Pancreas (tissue), 10 donors: ENCODE results near the gene STKLD1. TPM values are rescaled to one million over a fixed set of nuclear protein-coding genes. Genes with fewer than 3 reads are reported as not detected.

Experiments used
- ATAC-seq, 4 donors: fragments of 200-7000 bp; cut with Tn5 transposase; one replicate each; pipeline versions ENCODE4 v1.8.0 to v1.9.1; 2020; ENCODE audit warnings: mild to moderate bottlenecking in 4 of 4, moderate library complexity in 4 of 4
- DNase-seq, 6 donors: peaks; one replicate each; pipeline ENCODE4 v3.0.0-alpha.2; 2020
- FAIRE-seq: peaks from 2 replicates; lab custom pipeline; 2012; peaks lifted over from hg19 to GRCh38; lab: Jason Lieb, UNC
- H3K27ac ChIP-seq, 4 donors: fragments of 200-600 bp; sonication (generic); 1 replicate in 3 of 4; 2 replicates in 1 of 4; pipeline versions ENCODE4 v1.5.0 to v1.8.0; 2020
- H3K27me3 ChIP-seq, 4 donors: fragments of 200-600 bp; one replicate each; pipeline ENCODE4 v1.8.0; 2021
- H3K36me3 ChIP-seq, 3 donors: fragments of 200-600 bp; sonication (generic) in 1 of 3; one replicate each; pipeline versions ENCODE4 v1.5.0 to v1.8.0; 2020 to 2021
- H3K4me1 ChIP-seq, 3 donors: fragments of 200-600 bp; one replicate each; pipeline ENCODE4 v1.8.0; 2021
- H3K4me3 ChIP-seq, 4 donors: fragments of 200-600 bp; sonication (generic) in 2 of 4; one replicate each; pipeline versions ENCODE4 v1.5.0 to v1.8.0; 2020 to 2021
- H3K9me3 ChIP-seq, 4 donors: fragments of 200-600 bp; one replicate each; pipeline ENCODE4 v1.8.0; 2021
- CTCF ChIP-seq, 4 donors: fragments of 200-600 bp; sonication (generic) in 3 of 4; IDR thresholded peaks; one replicate each; pipeline versions ENCODE4 v1.5.0 to v1.8.0; 2021; ENCODE audit warnings: antibody characterized with exemption in 4 of 4
- WGBS, 2 donors: extraction: QIAGEN DNeasy Blood & Tissue Kit; methylation state at CpG; one replicate each; pipeline ENCODE4 v1.1.7; 2013; 5-methylcytosine and 5-hydroxymethylcytosine counted together
- intact Hi-C, 3 donors: fragments of 100-400 bp; cut with DNase I; formaldehyde crosslinking; loops; one replicate each; pipeline versions ENCODE4 v1.11.1 to v1.14.2; 2022
- polyA plus RNA-seq, 2 donors: library from polyadenylated mRNA; stranded (reverse); fragments of 200-250 nt; gene quantifications; one replicate each; pipeline ENCODE4 v1.2.3, GENCODE V29; 2013
- total RNA-seq, 6 donors: library from RNA; stranded (reverse); fragmentation: NEBNext Ultra II Directional in 4 of 6; extraction: Animal tissue kit (Norgen Biotek cat#: 25700) in 4 of 6; gene quantifications; one replicate each; pipeline versions ENCODE4 v1.2.1 to v1.2.4, GENCODE V29; 2021 to 2023
- donor health status: healthy with polysubstance abuse.
- donor health status: DM: no; HTN: no; CAD: no; lungs with moderate emphysema.
- donor health status: DM: no; HTN: no; CAD: no.
- donor health status: control.
- donor health status: control.
- donor health status: Bipolar disorder and iron deficiency.
- donor health status: DM: yes; HTN: yes; CAD: no.
- donor health status: DM: no; HTN: no; CAD: no.
- donor health status: DM: no; HTN: no; CAD: no.
- donor health status: DM: yes; HTN: yes; CAD: no.

Gene STKLD1
- total and polyA plus RNA-seq, 8 donors, result 0.31 to 3.1 (median 0.76) TPM

GRCh38 chr9:133421615-133422542 lies 45.7 kb downstream of the STKLD1 start, which contains the start of gene ADAMTS13:
Gene ADAMTS13, plus strand, starts transcription at chr9:133422367. Its CDS starts 77 bp downstream, at chr9:133422444.
- TF ChIP-seq CTCF (IDR thresholded peaks at IDR 0.05), result no peak
- FAIRE-seq (no peak), ATAC-seq (no peak), DNase-seq (no peak)
- H3K27ac ChIP-seq, result no peak within 1 kb of the TSS
- 69 to 72% methylated on average over 23 of the region's 23 CpGs for WGBS, 2 donors
- intact Hi-C loops, result no loop called here
- no peak within 1 kb of the TSS for H3K4me3 ChIP-seq
- no peaks in the 10 kb centered on the region for H3K9me3 ChIP-seq
- peaks cover 0 to 2% (median 0%) of the 10 kb centered on the region in 3 donors for H3K4me1 ChIP-seq
- H3K27me3 ChIP-seq, result no peaks in the 10 kb centered on the region
- no peaks in the 10 kb centered on the region for H3K36me3 ChIP-seq

GRCh38 chr9:133423216-133423615 lies 47.0 kb downstream of the STKLD1 start:
- intact Hi-C loops, result no loop called here
- FAIRE-seq (no peak), ATAC-seq (peak in 2 of 4 donors; percentile 30 to 31), DNase-seq (no peak)
- TF ChIP-seq CTCF (IDR thresholded peaks at IDR 0.05), result no peak
- Histone ChIP-seq H3K27ac (no peak overlapping the region), H3K4me3 (no peak overlapping the region), H3K27me3 (no peaks in the 10 kb centered on the region), H3K9me3 (no peaks in the 10 kb centered on the region), H3K36me3 (no peaks in the 10 kb centered on the region), H3K4me1 (peaks cover 0 to 3% (median 2%) of the 10 kb centered on the region in 3 donors)
- 12 to 29% methylated on average over 3 of the region's 3 CpGs for WGBS, 2 donors

GRCh38 chr9:133424187-133424586 lies 48.0 kb downstream of the STKLD1 start:
- Histone ChIP-seq H3K27ac (no peak overlapping the region), H3K36me3 (no peaks in the 10 kb centered on the region), H3K4me3 (no peak overlapping the region), H3K9me3 (no peaks in the 10 kb centered on the region), H3K27me3 (no peaks in the 10 kb centered on the region), H3K4me1 (peaks cover 0 to 5% (median 4%) of the 10 kb centered on the region in 3 donors)
- WGBS, 2 donors, result 91 to 98% methylated on average over 12 of the region's 12 CpGs
- FAIRE-seq (no peak), DNase-seq (no peak), ATAC-seq (no peak)
- intact Hi-C loops, result no loop called here
- TF ChIP-seq CTCF (IDR thresholded peaks at IDR 0.05), result no peak

GRCh38 chr9:133425049-133425632 lies 49.0 kb downstream of the STKLD1 start:
- H3K27ac ChIP-seq, result no peak overlapping the region
- no peaks in the 10 kb centered on the region for H3K9me3 ChIP-seq
- H3K36me3 ChIP-seq, result no peaks in the 10 kb centered on the region
- H3K27me3 ChIP-seq, result no peaks in the 10 kb centered on the region
- TF ChIP-seq CTCF (IDR thresholded peaks at IDR 0.05), result no peak
- peaks cover 0 to 5% (median 4%) of the 10 kb centered on the region in 3 donors for H3K4me1 ChIP-seq
- no peak overlapping the region for H3K4me3 ChIP-seq
- ATAC-seq (no peak), FAIRE-seq (no peak), DNase-seq (no peak)
- intact Hi-C loops, result no loop called here
- 86 to 90% methylated on average over 22 of the region's 22 CpGs for WGBS, 2 donors
